Thoracic aorta (tissue), 2 donors: ENCODE results near the gene FFAR3. TPM values are rescaled to one million over a fixed set of nuclear protein-coding genes. Genes with fewer than 3 reads are reported as not detected.

Experiments used
- total RNA-seq, 2 donors: library from RNA; depleted of rRNA; stranded (reverse); fragments of >200 nt; gene quantifications; one replicate each; pipeline versions ENCODE4 v1.1.0 to v1.2.3, GENCODE V29; 2016

Gene FFAR3
- total RNA-seq, 2 donors from 2014 or later, result not detected

Other genes with a start within 250 kb of the FFAR3 start
- 1 to 10 TPM in 1 of 2 donors, under 1 TPM in 1; 0.68 to 6.4 TPM for gene FXYD3, start 242.6 kb upstream of the FFAR3 start, total RNA-seq
- 10 to 100 TPM in 1 of 2 donors, 1 to 10 TPM in 1; 7.9 to 17.4 TPM for gene LGI4, start 223.4 kb upstream of the FFAR3 start, total RNA-seq
- 10 to 100 TPM; 50.7 to 65.8 TPM for gene FXYD1, start 219.6 kb upstream of the FFAR3 start, total RNA-seq
- gene FXYD7, start 215.2 kb upstream of the FFAR3 start, total RNA-seq, result not detected
- gene FXYD5, start 203.7 kb upstream of the FFAR3 start, total RNA-seq, result 100 to 1,000 TPM in 1 of 2 donors, 10 to 100 TPM in 1; 65.0 to 106 TPM
- gene FAM187B, start 129.7 kb upstream of the FFAR3 start, total RNA-seq, result not detected
- 1 to 10 TPM; 7.6 to 9.3 TPM for gene LSR, start 109.5 kb upstream of the FFAR3 start, total RNA-seq
- 100 to 1,000 TPM in 1 of 2 donors, 10 to 100 TPM in 1; 90.4 to 143 TPM for gene USF2, start 89.5 kb upstream of the FFAR3 start, total RNA-seq
- under 1 TPM in 1 of 2 donors, not detected in 1; 0.28 TPM for gene HAMP, start 75.9 kb upstream of the FFAR3 start, total RNA-seq
- gene MAG, start 66.3 kb upstream of the FFAR3 start, total RNA-seq, result 1 to 10 TPM in 1 of 2 donors, not detected in 1; 2.8 TPM
- 1 to 10 TPM; 1.4 to 3.6 TPM for gene CD22, start 29.3 kb upstream of the FFAR3 start, total RNA-seq
- not detected for gene FFAR1, start 10.6 kb upstream of the FFAR3 start, total RNA-seq
- not detected for gene GPR42, start 12.6 kb downstream of the FFAR3 start, total RNA-seq
- gene FFAR2, start 89.8 kb downstream of the FFAR3 start, total RNA-seq, result under 1 TPM in 1 of 2 donors, not detected in 1; 0.92 TPM
- 10 to 100 TPM in 1 of 2 donors, not detected in 1; 29.6 TPM for gene KRTDAP, start 132.0 kb downstream of the FFAR3 start, total RNA-seq
- 10 to 100 TPM; 26.1 to 53.7 TPM for gene DMKN, start 155.2 kb downstream of the FFAR3 start, total RNA-seq
- gene SBSN, start 169.9 kb downstream of the FFAR3 start, total RNA-seq, result 1 to 10 TPM in 1 of 2 donors, not detected in 1; 1.5 TPM
- not detected for gene GAPDHS, start 175.0 kb downstream of the FFAR3 start, total RNA-seq
- gene TMEM147, start 187.2 kb downstream of the FFAR3 start, total RNA-seq, result 10 to 100 TPM; 49.7 to 75.8 TPM
- gene ATP4A, start 205.2 kb downstream of the FFAR3 start, total RNA-seq, result under 1 TPM in 1 of 2 donors, not detected in 1; 0.35 TPM
- not detected for gene PMIS2, start 227.7 kb downstream of the FFAR3 start, total RNA-seq